ENCODE data around the gene ZNF740. TPM values are rescaled to one million over a fixed set of nuclear protein-coding genes. Genes with fewer than 3 reads are reported as not detected.

The ZNF740 gene
- total RNA-seq, 1 donor from 2014 or later: 39.6 TPM

GRCh38 chr12:53195516-53196420, 15.2 kb downstream of the ZNF740 start:
- no peak for TF ChIP-seq CTCF (IDR thresholded peaks at IDR 0.05)
- Mint-ChIP-seq H3K4me3 (ENCODE audit: unreplicated experiment) (no peak overlapping the region), H3K36me3 (ENCODE audit: unreplicated experiment) (no peaks in the 10 kb centered on the region), H3K4me1 (ENCODE audit: unreplicated experiment) (no peaks in the 10 kb centered on the region), H3K27ac (ENCODE audit: unreplicated experiment) (no peak overlapping the region), H3K27me3 (ENCODE audit: unreplicated experiment) (peaks cover 4% of the 10 kb centered on the region), H3K9me3 (ENCODE audit: unreplicated experiment) (no peaks in the 10 kb centered on the region)
- no peak for DNase-seq (ENCODE audit: extremely low spot score, unreplicated experiment)

GRCh38 chr12:53196486-53196885, 16.0 kb downstream of the ZNF740 start:
- Mint-ChIP-seq H3K4me1 (ENCODE audit: unreplicated experiment) (no peaks in the 10 kb centered on the region), H3K4me3 (ENCODE audit: unreplicated experiment) (no peak overlapping the region), H3K36me3 (ENCODE audit: unreplicated experiment) (no peaks in the 10 kb centered on the region), H3K27ac (ENCODE audit: unreplicated experiment) (no peak overlapping the region), H3K27me3 (ENCODE audit: unreplicated experiment) (peaks cover 4% of the 10 kb centered on the region), H3K9me3 (ENCODE audit: unreplicated experiment) (no peaks in the 10 kb centered on the region)
- no peak for DNase-seq (ENCODE audit: extremely low spot score, unreplicated experiment)
- TF ChIP-seq CTCF (IDR thresholded peaks at IDR 0.05): no peak

- DNase-seq (ENCODE audit: extremely low spot score, unreplicated experiment): no peak
- TF ChIP-seq CTCF (IDR thresholded peaks at IDR 0.05): no peak
- Mint-ChIP-seq H3K4me3 (ENCODE audit: unreplicated experiment) (no peak overlapping the region), H3K27ac (ENCODE audit: unreplicated experiment) (no peak overlapping the region), H3K36me3 (ENCODE audit: unreplicated experiment) (no peaks in the 10 kb centered on the region), H3K4me1 (ENCODE audit: unreplicated experiment) (no peaks in the 10 kb centered on the region), H3K9me3 (ENCODE audit: unreplicated experiment) (no peaks in the 10 kb centered on the region), H3K27me3 (ENCODE audit: unreplicated experiment) (peaks cover 4% of the 10 kb centered on the region)
Measured at GRCh38 chr12:53197011-53197640, 16.6 kb downstream of the ZNF740 start.

- no peak for DNase-seq (ENCODE audit: extremely low spot score, unreplicated experiment)
- H3K4me3 Mint-ChIP-seq (ENCODE audit: unreplicated experiment): no peak overlapping the region
- H3K27me3 Mint-ChIP-seq (ENCODE audit: unreplicated experiment): peaks cover 4% of the 10 kb centered on the region
- no peaks in the 10 kb centered on the region for H3K36me3 Mint-ChIP-seq (ENCODE audit: unreplicated experiment)
- H3K27ac Mint-ChIP-seq (ENCODE audit: unreplicated experiment): no peak overlapping the region
- no peaks in the 10 kb centered on the region for H3K4me1 Mint-ChIP-seq (ENCODE audit: unreplicated experiment)
- no peaks in the 10 kb centered on the region for H3K9me3 Mint-ChIP-seq (ENCODE audit: unreplicated experiment)
- no peak for TF ChIP-seq CTCF (IDR thresholded peaks at IDR 0.05)
Measured at GRCh38 chr12:53198486-53199110, 18.1 kb downstream of the ZNF740 start.

- TF ChIP-seq CTCF (IDR thresholded peaks at IDR 0.05): no peak
- no peak overlapping the region for H3K4me3 Mint-ChIP-seq (ENCODE audit: unreplicated experiment)
- no peaks in the 10 kb centered on the region for H3K36me3 Mint-ChIP-seq (ENCODE audit: unreplicated experiment)
- H3K4me1 Mint-ChIP-seq (ENCODE audit: unreplicated experiment): no peaks in the 10 kb centered on the region
- no peak for DNase-seq (ENCODE audit: extremely low spot score, unreplicated experiment)
- no peak overlapping the region for H3K27ac Mint-ChIP-seq (ENCODE audit: unreplicated experiment)
- H3K9me3 Mint-ChIP-seq (ENCODE audit: unreplicated experiment): no peaks in the 10 kb centered on the region
- H3K27me3 Mint-ChIP-seq (ENCODE audit: unreplicated experiment): peaks cover 4% of the 10 kb centered on the region
Measured at GRCh38 chr12:53199700-53200099, 19.2 kb downstream of the ZNF740 start.
